ENCODE measurements around the gene SKI. TPM values are rescaled to one million over a fixed set of nuclear protein-coding genes. Genes with fewer than 3 reads are reported as not detected.

The SKI gene
- total and polyA plus RNA-seq, 2 donors (not counting 1 experiment from before 2014, with no cell fraction given) = 14.9 to 74.9 TPM

GRCh38 chr1:2248854-2249558 is 20.9 kb downstream of the SKI start:
- Mint-ChIP-seq H3K4me1 (peaks cover 70% of the 10 kb centered on the region), H3K4me3 (no peak overlapping the region), H3K9me3 (ENCODE audit: insufficient read depth) (no peaks in the 10 kb centered on the region), H3K27me3 (no peaks in the 10 kb centered on the region), H3K27ac (peak overlapping the region; percentile 37)
- Histone ChIP-seq H2AFZ (ENCODE audit: insufficient read depth, low read depth, low read length, poor library complexity, severe bottlenecking) (no peak overlapping the region), H3K27ac (ENCODE audit: low read length in 2 of 2) (no peak overlapping the region), H3K4me1 (ENCODE audit: control insufficient read depth in 2 of 2, insufficient read depth in 2 of 2, low read length in 2 of 2) (peaks cover 40 to 63% of the 10 kb centered on the region in 2 donors), H3K36me3 (replicated peaks in 1 of 2; ENCODE audit: control extremely low read depth in 1 of 2, control insufficient read depth in 1 of 2, extremely low read depth in 1 of 2, insufficient read depth in 2 of 2, low read length in 1 of 2) (peaks cover 0 to 19% of the 10 kb centered on the region in 2 experiments), H3K27me3 (replicated peaks in 1 of 4; ENCODE audit: control extremely low read depth in 1 of 4, control insufficient read depth in 3 of 4, insufficient read depth in 4 of 4, low read length in 3 of 4) (no peaks in the 10 kb centered on the region), H3K79me2 (ENCODE audit: control insufficient read depth, insufficient read depth, low read length) (peaks cover 98% of the 10 kb centered on the region), H3K9ac (ENCODE audit: low read length) (no peak overlapping the region), H3K4me3 (ENCODE audit: control extremely low read depth in 1 of 5, extremely low read depth in 1 of 5, insufficient read depth in 1 of 5, low read depth in 2 of 5, low read length in 4 of 5) (no peak overlapping the region), H3K4me2 (replicated peaks; ENCODE audit: low read depth, low read length, poor library complexity, severe bottlenecking) (no peak overlapping the region), H3K9me3 (ENCODE audit: control extremely low read depth in 1 of 3, control insufficient read depth in 2 of 3, insufficient read depth in 1 of 3, low read length in 2 of 3) (peaks cover 0 to 10% (median 0%) of the 10 kb centered on the region in 3 donors), H4K20me1 (ENCODE audit: control insufficient read depth, insufficient read depth, low read length, poor library complexity, severe bottlenecking) (peaks cover 96% of the 10 kb centered on the region)
- DNase-seq (no peak), ATAC-seq (ENCODE audit: low read depth) (no peak)
- WGBS (ENCODE audit: insufficient coverage) = 94% methylated on average over 24 of the region's 24 CpGs
- intact Hi-C loops (cut with micrococcal nuclease) = no loop called here
- TF ChIP-seq CTCF (IDR thresholded peaks at IDR 0.05) (no peak), EZH2 (IDR thresholded peaks at IDR 0.05; ENCODE audit: borderline replicate concordance, insufficient read depth, low read depth, low read length, poor library complexity, severe bottlenecking) (no peak)
- ChIA-PET CTCF (interaction anchor here (1.2 to 1.3 kb wide), 2 partner anchors 12 to 63 kb away, joined by 3 read pairs; no protein-coding TSS in a partner anchor), POLR2A (interaction anchor here (0.6 to 1.2 kb wide), 2 partner anchors 10 to 15 kb away, joined by 5 to 10 read pairs; no protein-coding TSS in a partner anchor)

GRCh38 chr1:2249559-2249906 is 21.4 kb downstream of the SKI start:
- H3K4me2 ChIP-seq (replicated peaks; ENCODE audit: low read depth, low read length, poor library complexity, severe bottlenecking) = no peak overlapping the region
- Mint-ChIP-seq H3K9me3 (ENCODE audit: insufficient read depth) (no peaks in the 10 kb centered on the region), H3K27me3 (no peaks in the 10 kb centered on the region), H3K27ac (peak overlapping the region; percentile 37), H3K4me3 (no peak overlapping the region), H3K4me1 (peaks cover 69% of the 10 kb centered on the region)
- no peak overlapping the region for H3K27ac ChIP-seq (ENCODE audit: low read length in 2 of 2)
- CTCF ChIA-PET = interaction anchor here (1.3 kb wide), 2 partner anchors 11 to 21 kb away, joined by 3 to 4 read pairs; no protein-coding TSS in a partner anchor
- H3K9me3 ChIP-seq (ENCODE audit: control extremely low read depth in 1 of 3, control insufficient read depth in 2 of 3, insufficient read depth in 1 of 3, low read length in 2 of 3) = peaks cover 0 to 15% (median 0%) of the 10 kb centered on the region in 3 donors
- no peak overlapping the region for H3K9ac ChIP-seq (ENCODE audit: low read length)
- H3K4me3 ChIP-seq (ENCODE audit: control extremely low read depth in 1 of 5, extremely low read depth in 1 of 5, insufficient read depth in 1 of 5, low read depth in 2 of 5, low read length in 4 of 5) = no peak overlapping the region
- peaks cover 43 to 68% of the 10 kb centered on the region in 2 donors for H3K4me1 ChIP-seq (ENCODE audit: control insufficient read depth in 2 of 2, insufficient read depth in 2 of 2, low read length in 2 of 2)
- H4K20me1 ChIP-seq (ENCODE audit: control insufficient read depth, insufficient read depth, low read length, poor library complexity, severe bottlenecking) = peaks cover 96% of the 10 kb centered on the region
- peaks cover 0 to 19% of the 10 kb centered on the region in 2 experiments for H3K36me3 ChIP-seq (replicated peaks in 1 of 2; ENCODE audit: control extremely low read depth in 1 of 2, control insufficient read depth in 1 of 2, extremely low read depth in 1 of 2, insufficient read depth in 2 of 2, low read length in 1 of 2)
- peaks cover 98% of the 10 kb centered on the region for H3K79me2 ChIP-seq (ENCODE audit: control insufficient read depth, insufficient read depth, low read length)
- WGBS (ENCODE audit: insufficient coverage) = over 99% methylated on average over 8 of the region's 8 CpGs
- POLR2A ChIA-PET = interaction anchor here (0.6 to 1.2 kb wide), 2 partner anchors 9 to 15 kb away, joined by 5 to 10 read pairs; no protein-coding TSS in a partner anchor
- H2AFZ ChIP-seq (ENCODE audit: insufficient read depth, low read depth, low read length, poor library complexity, severe bottlenecking) = no peak overlapping the region
- TF ChIP-seq CTCF (IDR thresholded peaks at IDR 0.05) (no peak), EZH2 (IDR thresholded peaks at IDR 0.05; ENCODE audit: borderline replicate concordance, insufficient read depth, low read depth, low read length, poor library complexity, severe bottlenecking) (no peak)
- H3K27me3 ChIP-seq (replicated peaks in 1 of 4; ENCODE audit: control extremely low read depth in 1 of 4, control insufficient read depth in 3 of 4, insufficient read depth in 4 of 4, low read length in 3 of 4) = no peaks in the 10 kb centered on the region
- intact Hi-C loops (cut with micrococcal nuclease) = no loop called here
- no peak for ATAC-seq (ENCODE audit: low read depth)
- no peak for DNase-seq

Measured in B cell (primary cell).